Activated T-cell treated with anti-CD3 and anti-CD28 coated beads for 4 hours (primary cell): ENCODE measurements around the gene SOX11.
"Not testable (repeated sequence)": the region's sequence is repeated elsewhere in the genome, so short reads cannot be mapped to it uniquely, and the experiment has no call there.

Experiments
- DNase-seq: peaks from one replicate; pipeline ENCODE4 v3.0.0-alpha.2; 2020

The SOX11 gene

GRCh38 chr2:5691985-5692529 is at the start of gene SOX11:
Gene SOX11, plus strand, starts transcription at chr2:5692384. Its CDS starts 338 bp downstream, at chr2:5692722.
- DNase-seq = no peak

GRCh38 chr2:5652734-5653133 is 39.5 kb upstream of the SOX11 start:
- not testable (repeated sequence) for DNase-seq

GRCh38 chr2:5653756-5654155 is 38.4 kb upstream of the SOX11 start:
- not testable (repeated sequence) for DNase-seq

GRCh38 chr2:5657231-5657630 is 35.0 kb upstream of the SOX11 start:
- DNase-seq = no peak

GRCh38 chr2:5660591-5660990 is 31.6 kb upstream of the SOX11 start:
- DNase-seq = no peak

GRCh38 chr2:5661362-5661761 is 30.8 kb upstream of the SOX11 start:
- no peak for DNase-seq

GRCh38 chr2:5664278-5664681 is 27.9 kb upstream of the SOX11 start:
- DNase-seq = no peak

GRCh38 chr2:5665066-5665465 is 27.1 kb upstream of the SOX11 start:
- no peak for DNase-seq

- no peak for DNase-seq
These were observed 25.4 kb upstream of the SOX11 start for GRCh38 chr2:5666798-5667197.

- DNase-seq = not testable (repeated sequence)
These were observed 24.5 kb upstream of the SOX11 start for GRCh38 chr2:5667655-5668054.

- no peak for DNase-seq
These were observed 23.4 kb upstream of the SOX11 start for GRCh38 chr2:5668682-5669250.

- DNase-seq = no peak
These were observed 19.4 kb upstream of the SOX11 start for GRCh38 chr2:5672749-5673144.

- no peak for DNase-seq
These were observed 18.8 kb upstream of the SOX11 start for GRCh38 chr2:5673145-5674025.

- DNase-seq = no peak
These were observed 18.2 kb upstream of the SOX11 start for GRCh38 chr2:5674026-5674340.

- no peak for DNase-seq
These were observed 15.1 kb upstream of the SOX11 start for GRCh38 chr2:5677133-5677532.

- no peak for DNase-seq
These were observed 8.7 kb upstream of the SOX11 start for GRCh38 chr2:5683471-5683870.

GRCh38 chr2:5685225-5685624 is 7.0 kb upstream of the SOX11 start:
- no peak for DNase-seq

- no peak for DNase-seq
These were observed 6.1 kb upstream of the SOX11 start for GRCh38 chr2:5686068-5686467.

- no peak for DNase-seq
These were observed 5.6 kb upstream of the SOX11 start for GRCh38 chr2:5686536-5686935.

GRCh38 chr2:5689750-5690149 is 2.4 kb upstream of the SOX11 start:
- DNase-seq = no peak

- no peak for DNase-seq
These were observed 1.9 kb upstream of the SOX11 start for GRCh38 chr2:5690286-5690685.

- DNase-seq = no peak
These were observed 1.4 kb upstream of the SOX11 start for GRCh38 chr2:5690718-5691220.

- DNase-seq = no peak
These were observed 781 bp upstream of the SOX11 start for GRCh38 chr2:5691221-5691984.
